NCI-H774 (cell line): ENCODE data around the gene RTKN.
"Not testable (repeated sequence)": the region's sequence is repeated elsewhere in the genome, so short reads cannot be mapped to it uniquely, and the experiment has no call there.

Experiments
- DNase-seq: peaks from one replicate; lab custom pipeline; 2025; lab: John Stamatoyannopoulos, UW

RTKN gene, protein sequence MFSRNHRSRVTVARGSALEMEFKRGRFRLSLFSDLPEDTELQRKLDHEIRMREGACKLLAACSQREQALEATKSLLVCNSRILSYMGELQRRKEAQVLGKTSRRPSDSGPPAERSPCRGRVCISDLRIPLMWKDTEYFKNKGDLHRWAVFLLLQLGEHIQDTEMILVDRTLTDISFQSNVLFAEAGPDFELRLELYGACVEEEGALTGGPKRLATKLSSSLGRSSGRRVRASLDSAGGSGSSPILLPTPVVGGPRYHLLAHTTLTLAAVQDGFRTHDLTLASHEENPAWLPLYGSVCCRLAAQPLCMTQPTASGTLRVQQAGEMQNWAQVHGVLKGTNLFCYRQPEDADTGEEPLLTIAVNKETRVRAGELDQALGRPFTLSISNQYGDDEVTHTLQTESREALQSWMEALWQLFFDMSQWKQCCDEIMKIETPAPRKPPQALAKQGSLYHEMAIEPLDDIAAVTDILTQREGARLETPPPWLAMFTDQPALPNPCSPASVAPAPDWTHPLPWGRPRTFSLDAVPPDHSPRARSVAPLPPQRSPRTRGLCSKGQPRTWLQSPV

DNA sequence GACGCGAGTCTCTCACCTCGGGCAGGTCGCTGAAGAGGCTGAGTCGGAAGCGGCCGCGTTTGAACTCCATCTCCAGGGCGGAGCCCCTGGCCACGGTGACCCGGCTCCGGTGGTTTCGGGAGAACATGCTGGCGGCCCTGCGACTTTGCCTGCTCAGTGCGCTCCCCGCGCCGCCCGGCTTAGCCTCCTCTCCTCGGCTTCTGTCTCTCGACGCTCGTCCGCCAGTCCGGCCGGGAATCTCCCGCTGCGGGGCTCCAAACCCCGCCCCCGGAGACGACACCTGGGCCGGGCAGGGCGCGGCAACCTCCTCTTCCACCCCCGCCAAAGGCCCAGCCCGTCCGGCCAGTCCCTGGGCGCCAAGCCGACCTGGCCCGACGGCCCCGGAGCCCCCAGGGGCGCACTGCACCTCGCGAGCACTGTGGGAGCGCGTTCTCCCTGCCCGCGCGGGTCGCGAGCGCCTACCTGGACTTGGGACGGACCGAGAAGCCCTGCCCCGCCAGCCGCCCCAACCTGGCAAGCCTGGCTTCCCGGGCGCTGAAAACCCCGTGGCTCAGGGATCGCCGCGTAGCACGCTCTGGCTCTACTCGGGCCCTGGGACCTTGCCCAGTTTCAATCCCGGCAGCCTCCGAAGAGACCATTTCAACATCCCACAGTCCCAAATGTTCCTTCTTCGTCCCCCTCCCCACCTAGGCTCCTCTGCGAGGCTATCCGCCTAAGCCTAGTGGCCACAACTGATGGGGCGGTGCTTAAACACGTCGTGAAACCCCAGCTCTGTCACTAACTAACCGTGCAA, at the start of gene RTKN:
RTKN (minus strand) TSS at position 248 of the 793 bp plus-strand sequence; CDS start at position 127, 121 bp downstream.
- DNase-seq = peak; percentile 60

DNA sequence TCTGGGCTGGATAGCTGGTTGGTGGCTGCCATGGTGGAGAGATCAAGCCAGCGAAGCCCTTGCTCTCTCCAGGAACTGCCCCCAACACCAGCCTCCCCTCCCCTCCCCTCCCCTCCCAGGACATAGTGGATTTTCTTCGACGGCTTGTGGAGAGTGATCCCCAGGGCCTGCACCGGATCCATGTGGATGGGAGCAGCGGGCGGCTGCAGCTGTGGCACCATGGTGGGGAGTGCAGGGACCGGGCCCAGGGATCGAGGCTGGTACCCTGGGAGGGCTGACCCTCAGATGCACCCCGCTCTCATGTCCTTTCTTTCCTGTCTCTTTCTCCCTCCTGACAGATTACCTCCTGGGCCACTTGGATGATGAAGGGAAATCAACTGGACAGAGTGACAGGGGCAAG, 48.2 kb upstream of the RTKN start:
- no peak for DNase-seq

DNA sequence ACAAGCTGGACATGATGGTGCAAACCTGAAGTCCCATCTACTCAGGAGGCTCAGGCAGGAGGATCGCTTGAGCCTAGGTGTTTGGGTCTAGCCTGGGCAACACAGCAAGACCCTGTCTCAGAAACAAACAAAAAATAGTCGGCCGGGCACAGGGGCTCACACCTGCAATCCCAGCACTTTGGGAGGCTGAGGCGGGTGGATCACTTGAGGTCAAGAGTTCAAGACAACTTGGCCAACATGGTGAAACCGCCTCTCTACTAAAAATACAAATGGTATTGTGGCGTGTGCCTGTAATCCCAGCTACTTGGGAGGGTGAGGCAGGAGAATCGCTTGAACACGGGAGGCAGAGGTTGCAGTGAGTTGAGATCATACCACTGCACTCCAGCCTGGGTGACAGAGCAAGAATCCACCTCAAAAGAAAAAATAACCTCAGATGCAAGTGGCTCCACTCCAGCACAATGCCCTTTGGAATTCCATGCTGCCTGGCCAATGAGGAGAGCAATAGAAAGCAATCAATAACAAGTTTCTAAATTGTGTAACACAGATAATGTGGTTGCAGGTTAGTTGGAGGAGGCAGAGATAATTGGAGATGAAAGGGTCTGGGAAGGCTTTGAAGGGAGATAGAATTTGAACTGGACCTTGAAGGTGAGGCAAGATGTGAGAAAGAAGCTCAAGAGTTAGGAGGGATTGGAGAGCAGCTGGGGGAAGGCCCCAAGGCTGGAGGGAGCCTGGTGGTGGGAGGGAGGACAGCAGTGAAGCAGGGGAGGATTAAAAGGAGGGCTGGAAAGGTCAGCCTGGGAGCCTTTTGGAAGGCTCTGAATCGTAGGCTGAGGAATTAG, 47.1 kb upstream of the RTKN start:
- no peak for DNase-seq

DNA sequence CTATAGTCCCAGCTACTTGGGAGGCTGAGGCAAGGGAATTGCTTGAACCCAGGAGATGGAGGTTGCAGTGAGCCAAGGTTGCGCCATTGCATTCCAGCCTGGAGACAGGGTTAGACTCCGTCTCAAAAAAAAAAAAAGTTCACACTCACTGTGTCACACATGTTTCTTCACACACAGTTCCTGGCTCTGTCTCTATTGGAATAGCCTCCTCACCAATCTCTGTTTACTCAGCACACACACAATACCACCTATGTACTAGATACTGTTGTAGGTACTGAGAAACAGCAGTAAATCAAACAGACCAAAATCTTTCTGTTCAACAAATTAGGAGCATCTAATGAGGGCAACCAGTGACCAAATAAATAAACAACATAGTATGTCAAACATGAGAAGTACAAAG, 44.4 kb upstream of the RTKN start:
- no peak for DNase-seq

DNA sequence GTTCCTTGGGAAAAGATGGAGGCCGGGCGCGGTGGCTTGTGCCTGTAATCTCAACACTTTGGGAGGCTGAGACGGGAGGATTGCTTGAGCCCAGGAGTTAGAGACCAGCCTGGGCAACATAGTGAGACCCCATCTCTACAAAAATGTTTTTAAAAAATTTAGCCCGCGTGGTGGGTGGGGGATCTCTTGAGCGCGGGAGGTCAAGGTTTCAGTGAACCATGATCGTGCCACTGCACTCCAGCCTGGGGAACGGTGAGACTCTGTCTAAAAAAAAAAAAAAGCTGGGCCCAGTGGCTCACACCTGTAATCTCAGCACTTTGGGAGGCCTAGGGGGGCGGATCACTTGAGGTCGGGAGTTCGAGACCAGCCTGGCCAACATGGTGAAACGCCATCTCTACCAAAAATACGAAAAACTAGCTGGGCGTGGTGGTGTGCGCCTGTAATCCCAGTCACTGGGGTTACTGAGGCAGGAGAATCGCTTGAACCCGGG, 42.0 kb upstream of the RTKN start:
- not testable (repeated sequence) for DNase-seq

DNA sequence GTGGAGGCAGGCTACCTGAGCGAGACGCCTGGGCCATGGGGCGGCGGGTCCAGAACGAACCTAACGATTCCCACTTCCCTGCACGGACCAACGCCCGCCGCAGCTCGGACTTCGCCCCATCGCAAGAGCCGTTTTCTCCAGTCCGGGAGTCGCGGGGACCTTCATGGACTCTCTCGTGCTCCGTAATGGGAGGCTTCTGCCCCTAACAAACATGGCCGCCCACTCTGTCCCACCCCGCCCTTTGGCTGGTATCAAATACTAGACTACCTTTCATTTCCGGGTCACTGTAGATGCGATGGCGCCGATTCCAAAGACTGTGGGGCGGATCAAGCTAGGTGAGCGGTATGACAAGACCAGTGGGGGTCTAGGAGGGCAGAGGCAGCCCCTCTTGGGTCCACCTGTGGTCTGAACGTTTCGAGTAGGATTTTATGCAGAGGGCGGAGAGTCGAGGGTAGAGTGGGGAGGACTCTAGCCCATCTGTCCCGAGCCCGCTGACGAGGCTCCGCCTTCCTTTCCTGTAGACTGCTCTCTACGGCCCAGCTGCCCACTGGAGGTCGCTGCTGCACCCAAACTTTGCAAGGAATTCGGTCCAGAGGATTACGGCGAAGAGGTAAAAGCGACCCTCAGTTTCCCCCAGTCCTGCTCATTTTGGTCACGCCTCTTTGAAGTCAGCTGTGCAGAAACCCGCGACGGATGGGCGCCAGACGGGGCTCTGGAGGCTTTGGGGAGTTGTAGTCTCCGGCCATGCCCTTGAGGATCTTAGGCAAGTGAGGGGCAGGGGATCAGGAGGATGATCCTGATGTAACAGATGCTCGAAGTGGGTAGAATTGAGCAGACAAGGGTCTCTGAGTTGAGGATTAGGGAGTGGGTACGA, 41.3 kb upstream of the RTKN start, which contains the start of the genes CCDC142 and TTC31:
CCDC142 (minus strand) TSS at position 198 of the 874 bp plus-strand sequence; CDS start at position 37, 161 bp downstream.
TTC31 (plus strand) TSS at position 281 of the 874 bp plus-strand sequence; CDS start at position 296, 15 bp downstream.
- DNase-seq = peak; percentile 91

DNA sequence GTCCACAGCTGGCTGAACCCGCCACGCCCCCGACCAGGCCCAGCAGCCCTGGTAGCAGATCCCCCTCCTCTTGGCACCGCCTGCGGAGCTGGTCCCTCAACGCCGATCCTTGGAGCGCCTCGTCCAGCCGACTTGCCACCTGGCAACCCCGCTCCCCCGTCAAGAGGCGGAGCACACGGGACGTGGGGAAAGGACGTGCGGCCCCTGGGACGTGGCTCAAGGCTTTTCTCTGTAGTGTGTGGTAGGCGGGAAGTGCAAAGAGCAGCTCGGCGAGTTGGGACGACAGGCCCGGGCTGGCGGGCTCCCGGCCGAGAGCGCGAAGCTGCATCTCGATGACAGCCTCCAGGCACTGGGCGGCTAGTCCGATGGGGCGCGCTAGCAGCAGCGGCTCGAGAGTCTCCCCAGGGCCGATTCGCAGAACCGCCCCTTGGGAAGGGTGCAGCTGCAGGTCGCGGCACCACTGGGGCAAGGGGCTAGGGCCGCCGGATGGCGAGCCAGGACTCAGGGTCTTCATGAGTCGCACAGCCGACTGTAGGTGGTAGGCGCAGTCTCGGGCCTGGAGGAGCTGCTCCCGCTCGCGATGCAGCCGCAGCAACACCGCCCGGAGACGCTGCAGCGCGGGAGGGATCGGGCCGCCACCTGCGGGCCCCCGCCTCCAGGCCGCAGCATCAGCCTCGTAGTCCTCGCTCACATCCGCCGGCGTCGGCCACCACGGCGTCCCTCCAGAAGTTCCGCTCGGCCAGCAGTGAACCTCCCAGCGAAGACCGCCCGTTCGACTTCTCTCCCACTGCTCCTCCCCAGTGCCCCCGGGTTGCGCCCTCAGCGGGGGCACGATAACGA, 40.4 kb upstream of the RTKN start:
- no peak for DNase-seq

DNA sequence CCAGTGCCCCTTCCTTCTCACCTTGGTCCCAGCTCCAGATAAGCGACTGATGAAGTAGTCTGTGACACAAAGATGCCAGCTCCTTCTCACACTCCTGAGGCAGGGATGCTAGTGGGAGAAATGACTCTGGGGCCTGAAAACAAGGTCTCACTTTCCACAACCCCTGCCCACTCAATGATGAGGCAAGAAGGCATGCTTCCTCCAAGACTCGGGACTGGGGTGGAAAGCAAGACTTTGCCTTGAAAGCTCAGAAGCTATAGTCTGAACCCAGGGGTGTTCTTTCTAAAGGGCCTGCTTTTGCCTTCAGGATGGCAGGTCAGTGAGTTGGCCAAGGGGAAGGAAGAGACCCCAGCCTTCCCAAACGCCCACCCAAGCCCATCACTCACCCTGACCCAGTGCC, 39.7 kb upstream of the RTKN start:
- DNase-seq = no peak

DNA sequence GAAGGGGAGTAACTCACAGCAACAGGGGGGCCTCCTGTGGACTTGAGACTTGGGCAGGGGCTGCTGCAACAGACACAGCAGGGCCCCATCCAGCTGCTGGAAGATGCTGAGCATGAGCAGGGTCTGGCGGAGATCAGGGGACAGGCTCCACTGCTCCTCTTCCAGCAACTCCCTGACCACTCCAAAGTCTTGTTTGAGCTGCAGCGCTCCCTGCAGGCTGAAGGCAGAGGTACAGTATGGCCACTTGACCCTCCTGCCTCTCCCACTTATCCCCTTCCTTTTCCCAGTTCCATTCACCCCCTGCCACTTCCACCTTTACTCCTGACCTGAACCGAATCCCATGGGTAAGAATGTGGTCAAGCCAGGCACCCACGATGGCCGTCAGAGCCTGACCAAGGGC, 33.2 kb upstream of the RTKN start:
- no peak for DNase-seq

DNA sequence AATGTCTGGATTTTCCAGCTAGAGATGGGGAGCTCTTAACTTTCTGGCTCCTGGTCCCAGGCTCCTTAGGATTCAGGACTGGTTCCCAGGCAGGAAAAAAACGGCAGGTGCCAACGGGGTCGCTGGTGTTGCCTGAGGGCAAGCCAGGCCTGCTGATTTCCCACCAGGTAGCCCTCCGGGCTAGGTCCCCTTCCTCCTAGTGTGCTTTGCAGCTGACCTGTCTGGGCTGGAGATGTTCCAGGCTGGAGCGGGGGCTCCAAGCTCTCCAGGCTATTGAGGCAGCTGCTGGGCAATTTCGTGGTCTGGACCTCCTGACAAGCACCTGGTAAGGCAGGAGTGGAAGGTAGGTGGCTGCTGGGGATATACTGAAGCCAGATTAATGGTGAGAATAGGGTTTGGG, 32.7 kb upstream of the RTKN start:
- no peak for DNase-seq

DNA sequence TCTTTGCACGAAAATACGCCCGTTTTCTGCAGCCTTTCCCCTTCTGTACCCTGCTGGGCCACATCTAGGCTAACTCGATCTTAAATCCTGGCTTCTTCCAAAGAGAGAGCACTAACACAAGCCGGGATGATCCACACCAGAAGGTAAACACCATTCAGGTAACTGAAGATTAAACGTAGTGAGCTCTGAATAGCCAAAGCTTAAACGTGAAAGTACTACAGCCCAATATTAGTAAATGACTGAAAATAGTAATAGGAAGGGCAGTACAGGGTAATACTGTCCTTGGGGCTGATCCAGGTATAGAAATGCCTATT, 31.2 kb upstream of the RTKN start:
- no peak for DNase-seq

DNA sequence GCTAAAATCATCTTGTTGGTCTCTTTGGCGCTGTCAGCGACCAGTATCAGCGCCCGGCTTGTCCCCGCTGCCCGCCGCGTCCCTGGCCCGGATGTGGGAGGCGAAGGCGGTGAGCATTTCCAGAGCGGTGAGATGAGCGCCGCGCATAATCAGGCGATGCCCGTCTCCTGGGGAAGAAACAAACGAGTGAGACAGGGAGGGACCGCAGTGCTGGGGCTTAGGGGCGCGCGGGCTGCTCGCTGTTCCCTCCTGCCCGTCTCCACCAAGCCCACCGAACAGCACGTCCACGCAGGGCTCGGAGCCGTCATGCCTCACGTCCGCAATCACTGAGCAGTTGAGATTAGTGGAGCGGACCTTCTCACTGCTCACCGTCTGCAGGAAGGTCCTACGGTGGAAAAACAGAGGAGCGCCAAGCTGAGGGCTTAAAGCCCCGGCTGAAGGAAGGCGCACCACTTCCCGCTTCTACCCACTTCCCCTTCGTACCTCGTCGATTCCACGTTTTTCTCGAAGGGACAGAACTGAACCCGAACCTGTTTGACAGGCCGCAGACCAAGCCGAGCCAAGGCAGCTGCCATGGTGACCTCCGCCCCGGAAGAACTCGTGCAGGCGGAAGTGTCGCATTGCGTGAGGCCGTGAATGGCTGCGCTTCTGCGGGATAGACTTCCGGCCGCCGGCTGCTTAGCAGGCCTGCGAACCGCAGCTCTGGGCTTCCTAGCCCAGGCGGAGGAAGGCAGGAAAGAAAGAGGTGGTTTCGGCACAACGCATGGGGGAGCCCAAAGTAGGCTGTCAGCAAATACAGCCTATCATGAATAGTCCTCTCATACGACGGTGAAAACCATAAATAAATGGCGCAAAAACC, 30.6 kb upstream of the RTKN start, which contains the start of gene MRPL53:
MRPL53 (minus strand) TSS at position 595 of the 859 bp plus-strand sequence; CDS start at position 575, 20 bp downstream.
- peak; percentile 92 for DNase-seq

DNA sequence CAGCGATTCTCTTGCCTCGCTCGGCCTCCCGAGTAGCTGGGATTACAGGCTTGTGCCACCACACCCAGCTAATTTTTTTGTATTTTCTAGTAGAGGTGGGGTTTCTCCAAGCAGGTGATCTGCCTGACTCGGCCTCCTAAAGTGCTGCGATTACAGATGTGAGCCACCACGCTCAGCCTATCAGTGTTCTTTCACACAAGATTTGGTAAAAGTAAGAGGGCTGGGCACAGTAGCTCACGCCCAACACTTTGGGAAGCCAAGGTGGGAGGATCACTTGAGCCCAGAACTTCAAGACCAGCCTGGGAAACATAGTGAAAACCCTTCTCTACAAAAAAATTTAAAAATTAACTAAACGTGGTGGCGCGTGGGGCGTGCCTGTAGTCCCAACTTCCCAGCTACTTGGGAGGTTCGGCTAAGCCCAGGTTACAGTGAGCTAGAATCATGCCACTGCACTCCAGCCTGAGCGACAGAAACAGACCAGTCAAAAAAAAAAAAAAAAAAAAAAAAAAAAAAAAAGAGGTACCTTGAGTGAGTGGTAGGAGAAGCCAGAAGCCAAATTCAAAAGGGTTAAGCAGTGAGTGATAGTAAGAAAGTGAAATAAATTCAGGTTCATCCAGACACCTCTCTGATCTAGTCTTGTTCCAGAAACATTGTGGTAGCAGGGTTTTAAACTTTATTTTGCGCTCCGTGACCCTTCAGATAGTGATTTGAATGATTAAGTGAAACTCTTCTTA, 29.8 kb upstream of the RTKN start:
- no peak for DNase-seq

DNA sequence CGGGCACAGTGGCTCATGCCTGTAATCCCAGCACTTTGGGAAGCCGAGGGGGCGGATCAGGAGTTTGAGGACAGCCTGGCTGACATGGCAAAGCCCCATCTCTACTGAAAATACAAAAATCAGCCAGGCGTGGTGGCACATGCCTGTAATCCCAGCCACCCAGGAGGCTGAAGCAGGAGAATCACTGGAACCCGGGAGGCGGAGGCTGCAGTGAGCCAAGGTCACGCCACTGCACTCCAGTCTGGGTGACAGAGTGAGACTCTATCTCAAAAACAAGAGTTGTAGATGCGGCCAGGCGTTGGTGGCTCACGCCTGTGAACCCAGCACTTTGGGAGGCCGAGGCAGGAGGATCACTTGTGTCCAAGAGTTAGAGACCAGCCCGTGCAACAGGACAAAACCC, 29.0 kb upstream of the RTKN start:
- not testable (repeated sequence) for DNase-seq

DNA sequence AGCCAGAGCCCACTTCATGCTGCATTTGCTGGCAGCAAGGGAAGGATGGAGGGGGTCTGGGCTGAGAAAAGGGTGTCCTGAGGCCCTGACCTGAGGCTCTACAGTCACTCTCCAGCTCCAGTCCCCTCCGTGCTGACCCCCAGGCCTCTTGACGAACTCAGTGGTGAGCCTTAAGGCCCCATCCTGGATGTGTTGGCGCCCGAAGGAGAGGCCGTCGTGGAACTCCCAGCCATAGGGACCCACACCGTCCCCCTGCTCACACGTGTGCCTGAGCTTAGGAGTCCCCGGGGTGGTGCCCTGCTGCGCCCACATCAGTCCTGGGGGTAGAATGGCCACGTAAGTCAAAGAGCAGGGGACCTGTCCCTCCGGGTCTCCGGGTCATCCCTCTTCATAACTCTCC, 22.7 kb upstream of the RTKN start:
- no peak for DNase-seq

DNA sequence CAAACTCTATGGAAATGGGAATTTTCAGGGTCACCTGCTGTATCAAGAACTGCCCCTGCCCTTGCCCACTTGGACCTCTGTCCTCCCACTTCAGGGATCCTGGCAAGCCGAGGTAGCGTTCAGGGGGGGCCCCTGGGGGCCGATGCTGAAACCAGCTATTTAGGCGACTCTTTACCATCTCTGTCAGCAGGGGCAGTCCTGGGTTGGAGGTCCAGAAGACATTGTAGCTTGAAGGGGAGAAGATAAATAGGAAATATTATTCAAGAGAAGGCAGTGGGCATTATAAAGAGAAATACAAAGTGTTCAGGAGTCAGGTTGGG, 21.0 kb upstream of the RTKN start:
- DNase-seq = no peak

DNA sequence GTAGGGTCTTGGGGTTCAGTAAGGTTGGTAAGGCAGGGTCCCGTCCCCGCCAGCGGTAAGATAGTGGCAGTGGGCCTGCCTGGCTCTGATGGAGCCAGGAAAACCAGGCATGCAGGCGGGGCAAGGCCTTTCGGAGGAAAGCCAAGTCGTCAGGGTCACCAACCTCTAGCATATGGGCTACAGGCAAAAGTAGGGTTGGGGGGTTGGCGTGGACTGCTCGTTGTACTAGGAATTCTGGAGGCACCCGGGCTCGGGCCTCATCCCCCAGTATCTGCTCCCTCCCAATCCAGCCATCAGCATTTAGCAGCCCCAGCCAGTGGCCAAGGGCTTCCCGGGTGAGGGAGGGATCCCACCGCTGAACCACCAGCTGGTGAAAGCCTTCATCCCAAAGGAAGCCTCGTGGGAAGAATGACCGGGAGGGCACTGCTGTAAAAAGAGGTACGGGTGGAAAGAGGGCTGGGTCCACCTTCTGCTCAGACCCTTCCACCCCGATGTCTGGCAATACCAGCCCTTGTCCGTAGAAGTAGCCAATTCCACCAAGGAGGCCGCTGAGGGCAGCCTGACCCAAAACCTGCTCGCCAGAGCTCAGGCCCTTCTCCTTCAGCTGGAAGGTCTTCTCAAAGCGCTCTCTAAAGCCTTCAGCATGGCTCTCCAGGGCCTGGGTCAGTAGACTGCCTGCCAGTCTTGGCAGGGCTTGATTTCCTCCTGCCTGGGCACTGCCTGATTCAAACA, 20.5 kb upstream of the RTKN start:
- no peak for DNase-seq
